Measurements from ENCODE around the gene CNTFR.

- no peak for TF ChIP-seq EZH2 (IDR thresholded peaks at IDR 0.05; ENCODE audit: insufficient read depth, poor library complexity, severe bottlenecking)
- TF ChIP-seq EZH2phosphoT487 (IDR thresholded peaks at IDR 0.05; ENCODE audit: insufficient read depth, low read depth) = no peak
Measured at GRCh38 chr9:34507556-34507955, 82.0 kb downstream of the CNTFR start.
